ENCODE measurements around the gene TMEM135.

The TMEM135 gene

DNA sequence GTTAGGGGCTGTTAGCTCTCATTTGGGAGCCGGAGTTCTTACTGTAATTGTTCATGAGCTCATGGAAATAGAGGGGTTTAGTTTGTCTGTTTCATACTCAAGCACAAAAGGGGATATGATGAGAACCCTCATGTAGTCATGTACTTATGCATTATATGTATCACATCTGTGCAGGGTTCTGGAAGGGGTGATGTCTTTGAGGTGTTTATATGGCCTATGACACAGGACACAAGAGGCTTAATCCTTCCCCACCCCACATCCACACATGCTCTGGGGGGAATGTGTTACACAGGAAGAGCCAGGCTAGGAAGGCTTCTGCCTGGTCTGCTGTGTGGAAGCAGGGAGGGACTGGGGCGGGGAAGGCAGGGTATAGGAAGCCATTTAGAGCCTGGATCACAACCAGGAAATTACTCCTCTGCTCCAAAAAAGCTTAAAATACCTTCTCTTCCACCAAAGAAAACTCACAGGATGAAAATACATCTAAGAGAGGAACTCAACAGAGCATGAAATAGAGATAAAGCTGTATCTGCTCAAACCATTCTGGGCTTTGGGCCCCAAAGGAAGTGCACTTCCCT is 316.1 kb downstream of the TMEM135 start:
- DNase-seq (ENCODE audit: low spot score) = no peak

- no peak for DNase-seq (ENCODE audit: low spot score)
Observed at GRCh38 chr11:87355596-87355995, 317.9 kb downstream of the TMEM135 start.

DNA sequence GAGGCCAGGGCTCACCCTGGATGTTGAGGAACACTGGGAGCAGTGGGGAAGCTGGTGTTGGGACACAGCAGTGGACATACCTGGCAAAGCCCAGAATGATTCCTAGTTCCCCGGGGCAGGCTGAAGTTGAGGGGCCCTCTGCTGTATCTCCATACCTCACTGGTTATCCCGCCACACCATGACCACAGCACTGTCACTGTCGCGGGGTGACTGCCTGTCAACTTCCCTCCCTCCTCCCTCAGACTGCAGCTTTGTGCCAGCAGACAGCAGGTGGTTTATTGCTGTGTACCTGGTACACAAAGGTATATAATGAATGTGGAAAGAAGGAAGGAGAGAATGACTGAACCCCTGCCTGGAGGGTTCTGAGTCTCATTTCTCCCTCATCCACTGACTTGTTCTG is 318.7 kb downstream of the TMEM135 start:
- no peak for DNase-seq (ENCODE audit: low spot score)

- no peak for DNase-seq (ENCODE audit: low spot score)
Observed at GRCh38 chr11:87358461-87358860, 320.7 kb downstream of the TMEM135 start.

GRCh38 chr11:87359401-87359800 is 321.7 kb downstream of the TMEM135 start:
- DNase-seq (ENCODE audit: low spot score) = no peak

- no peak for DNase-seq (ENCODE audit: low spot score)
Observed at GRCh38 chr11:87361891-87362290, 324.2 kb downstream of the TMEM135 start.

- no peak for DNase-seq (ENCODE audit: low spot score)
Observed at GRCh38 chr11:87366346-87366745, 328.6 kb downstream of the TMEM135 start.

GRCh38 chr11:87366763-87367405 is 329.1 kb downstream of the TMEM135 start:
- no peak for DNase-seq (ENCODE audit: low spot score)

DNA sequence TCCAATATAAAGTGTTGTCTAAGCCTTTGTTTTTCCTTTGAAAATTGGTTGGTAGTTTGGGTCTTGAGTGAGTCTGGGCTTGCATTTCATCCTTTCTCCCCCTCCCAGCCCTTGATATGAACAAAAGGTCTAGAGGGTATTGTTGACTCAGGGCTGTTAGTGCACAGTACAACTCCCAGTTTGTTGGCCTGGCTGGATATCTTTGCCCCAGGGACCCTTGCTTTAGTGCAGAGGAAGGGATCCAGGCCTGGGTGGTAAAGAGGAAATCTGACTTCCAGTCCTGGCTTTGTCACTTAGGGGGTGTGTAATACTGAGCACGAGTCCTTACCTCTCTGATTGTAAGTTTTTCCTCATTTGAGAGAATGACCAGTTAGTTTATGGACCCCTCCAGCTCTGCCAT is 330.4 kb downstream of the TMEM135 start:
- no peak for DNase-seq (ENCODE audit: low spot score)

GRCh38 chr11:87368858-87369480 is 331.2 kb downstream of the TMEM135 start:
- no peak for DNase-seq (ENCODE audit: low spot score)

GRCh38 chr11:87369888-87370287 is 332.2 kb downstream of the TMEM135 start:
- no peak for DNase-seq (ENCODE audit: low spot score)

DNA sequence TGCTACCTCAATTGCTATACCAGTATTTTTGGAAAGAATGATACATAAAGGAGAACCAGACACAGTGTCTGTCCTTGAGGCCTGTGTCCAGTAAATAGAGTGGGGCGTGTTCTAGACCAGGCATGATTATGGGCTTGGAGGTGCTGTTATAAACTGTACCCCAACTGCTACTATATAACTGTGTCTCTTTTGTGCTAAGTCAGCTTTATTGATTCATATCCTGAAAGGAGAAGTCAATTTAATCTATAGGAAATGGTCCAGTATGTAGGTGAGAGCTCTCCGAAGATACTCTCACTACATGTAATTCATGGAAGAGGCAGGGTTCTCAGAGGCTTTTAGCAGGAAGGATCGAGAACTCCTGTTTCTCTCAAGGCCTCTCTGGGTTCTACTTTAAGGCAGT is 334.3 kb downstream of the TMEM135 start:
- DNase-seq (ENCODE audit: low spot score) = no peak
